GM23248 (cell line): ENCODE data around the gene ANKLE2.

ENCODE experiments used
- EZH2 ChIP-seq: fragments of 200-600 bp; sonication (generic); IDR thresholded peaks from 2 replicates; pipeline ENCODE4 v1.6.1; 2018; ENCODE audit warnings: antibody characterized with exemption, mild to moderate bottlenecking; ENCODE audit not compliant: insufficient read depth, poor library complexity, severe bottlenecking
- EZH2phosphoT487 ChIP-seq: fragments of 200-600 bp; sonication (generic); IDR thresholded peaks from 2 replicates; pipeline ENCODE4 v1.6.1; 2018; ENCODE audit warnings: antibody characterized with exemption, moderate library complexity, mild to moderate bottlenecking, low read depth; ENCODE audit not compliant: insufficient read depth

GRCh38 chr12:132747896-132748295, 13.7 kb downstream of the ANKLE2 start:
- TF ChIP-seq EZH2phosphoT487 = no peak
- TF ChIP-seq EZH2 = no peak
